Fibroblast of skin of left biceps (primary cell): Measurements from ENCODE around the gene CACNA1A.
"Not testable (repeated sequence)": the region's sequence is repeated elsewhere in the genome, so short reads cannot be mapped to it uniquely, and the experiment has no call there.

Experiments used
- DNase-seq, 2 experiments: peaks; one replicate each; pipeline ENCODE4 v3.0.0-alpha.2; 2013; ENCODE audit warnings: low read depth in 2 of 2

The CACNA1A gene

GRCh38 chr19:13506471-13506820 lies at the start of gene CACNA1A:
Gene CACNA1A, minus strand, starts transcription at chr19:13506479. Its CDS starts 255 bp downstream, at chr19:13506224.
- DNase-seq = no peak

DNA sequence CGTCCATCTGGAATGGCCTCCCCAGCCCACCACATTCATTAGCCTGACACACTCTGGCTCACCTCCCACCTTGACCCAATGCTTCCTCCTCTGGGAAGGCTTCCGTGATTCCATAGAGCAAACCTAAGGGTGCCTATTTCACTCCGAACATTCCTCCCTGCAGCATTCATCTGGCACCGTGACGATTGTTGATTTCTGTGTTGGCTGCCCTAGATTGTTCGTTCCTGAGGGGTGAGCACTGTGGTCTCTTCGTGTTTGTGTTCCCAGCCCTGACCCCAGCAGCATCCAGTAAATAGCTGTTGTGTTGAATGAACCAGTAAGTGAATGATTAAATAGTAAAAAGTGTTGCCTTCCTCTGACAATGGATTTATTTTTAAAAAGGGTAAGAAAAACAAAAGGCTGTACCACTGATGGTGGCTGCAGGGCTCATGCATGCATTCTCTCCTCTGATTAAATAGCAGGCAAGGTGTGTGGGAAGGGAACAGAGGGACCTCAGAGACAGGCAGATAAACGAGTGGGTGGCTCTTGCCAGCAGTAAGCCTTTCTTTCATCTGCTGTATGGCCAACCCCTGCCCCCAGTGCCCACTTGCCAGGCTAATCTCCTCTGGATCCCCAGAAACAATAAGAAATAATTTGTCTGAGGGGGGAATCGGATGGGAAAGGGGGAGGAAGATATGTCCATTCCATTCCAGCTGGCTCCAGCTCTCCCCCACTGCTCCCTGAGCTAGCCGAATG lies 48.4 kb upstream of the CACNA1A start:
- DNase-seq = no peak

DNA sequence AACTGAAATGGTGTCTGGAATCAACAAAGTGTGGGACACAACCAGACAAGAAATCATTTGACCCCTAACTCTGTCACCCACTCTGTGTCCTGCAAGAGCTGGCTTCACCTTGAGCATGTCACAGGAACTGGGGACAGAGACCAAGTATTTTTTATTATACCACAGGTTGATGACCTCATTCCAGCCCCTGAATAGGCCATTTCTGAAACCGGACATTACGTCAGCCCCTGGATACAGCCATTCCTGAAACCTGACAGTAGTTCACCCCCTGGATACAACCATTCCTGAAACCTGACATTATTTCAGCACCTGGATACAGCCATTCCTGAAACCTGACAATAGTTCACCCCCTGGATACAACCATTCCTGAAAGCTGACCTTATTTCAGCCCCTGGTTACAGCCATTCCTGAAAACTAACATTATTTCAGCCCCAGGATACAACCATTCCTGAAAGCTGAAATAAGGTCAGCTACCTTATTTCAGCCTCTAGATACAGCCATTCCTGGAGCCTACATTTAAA lies 47.7 kb upstream of the CACNA1A start:
- DNase-seq = no peak

GRCh38 chr19:13548131-13548530 lies 41.9 kb upstream of the CACNA1A start:
- no peak for DNase-seq

- no peak for DNase-seq
These were observed 40.8 kb upstream of the CACNA1A start for GRCh38 chr19:13547102-13547501.

GRCh38 chr19:13544423-13544822 lies 38.1 kb upstream of the CACNA1A start:
- no peak for DNase-seq

DNA sequence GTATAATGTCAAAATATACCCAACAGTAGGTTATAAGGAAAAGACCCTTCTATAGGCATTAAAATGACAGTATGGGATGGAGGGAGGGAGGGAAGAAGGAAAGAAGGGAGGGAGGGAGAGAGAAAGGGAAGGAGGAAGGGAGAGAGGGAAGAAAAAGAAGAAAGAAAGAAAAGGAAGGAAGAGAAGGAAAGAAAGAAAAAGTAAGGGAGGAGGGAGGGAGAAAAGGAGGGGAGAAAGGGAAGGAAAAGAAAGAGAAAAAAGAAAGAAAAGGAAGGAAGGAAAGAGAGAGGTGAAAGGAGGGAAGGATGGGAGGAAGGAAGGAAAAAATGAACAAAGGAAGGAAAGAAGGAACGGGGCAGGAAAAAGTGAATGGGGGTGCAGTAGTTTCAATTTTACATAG lies 35.3 kb upstream of the CACNA1A start:
- DNase-seq = no peak

GRCh38 chr19:13539332-13539731 lies 33.1 kb upstream of the CACNA1A start:
- no peak for DNase-seq

- DNase-seq = no peak
These were observed 32.4 kb upstream of the CACNA1A start for GRCh38 chr19:13538601-13539253.

- DNase-seq = no peak
These were observed 31.2 kb upstream of the CACNA1A start for GRCh38 chr19:13537454-13537853.

GRCh38 chr19:13530720-13531119 lies 24.4 kb upstream of the CACNA1A start:
- DNase-seq = no peak

DNA sequence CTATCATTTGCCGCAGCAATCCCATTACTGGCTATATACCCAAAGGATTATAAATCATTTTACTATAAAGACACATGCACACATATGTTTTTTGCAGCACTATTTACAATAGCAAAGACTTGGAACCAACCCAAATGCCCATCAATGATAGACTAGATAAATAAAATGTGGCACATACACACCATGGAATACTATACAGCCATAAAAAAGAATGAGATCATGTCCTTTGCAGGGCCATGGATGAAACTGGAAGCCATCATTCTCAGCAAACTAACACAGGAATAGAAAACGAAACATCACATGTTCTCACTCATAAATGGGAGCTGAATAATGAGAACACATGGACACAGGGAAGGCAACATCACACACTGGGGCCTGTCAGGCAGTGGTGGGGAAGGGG lies 23.4 kb upstream of the CACNA1A start:
- DNase-seq = not testable (repeated sequence)

- DNase-seq = no peak
These were observed 20.3 kb upstream of the CACNA1A start for GRCh38 chr19:13526552-13526951.

GRCh38 chr19:13521066-13521465 lies 14.8 kb upstream of the CACNA1A start:
- no peak for DNase-seq

- no peak for DNase-seq
These were observed 5.7 kb upstream of the CACNA1A start for GRCh38 chr19:13511947-13512346.

DNA sequence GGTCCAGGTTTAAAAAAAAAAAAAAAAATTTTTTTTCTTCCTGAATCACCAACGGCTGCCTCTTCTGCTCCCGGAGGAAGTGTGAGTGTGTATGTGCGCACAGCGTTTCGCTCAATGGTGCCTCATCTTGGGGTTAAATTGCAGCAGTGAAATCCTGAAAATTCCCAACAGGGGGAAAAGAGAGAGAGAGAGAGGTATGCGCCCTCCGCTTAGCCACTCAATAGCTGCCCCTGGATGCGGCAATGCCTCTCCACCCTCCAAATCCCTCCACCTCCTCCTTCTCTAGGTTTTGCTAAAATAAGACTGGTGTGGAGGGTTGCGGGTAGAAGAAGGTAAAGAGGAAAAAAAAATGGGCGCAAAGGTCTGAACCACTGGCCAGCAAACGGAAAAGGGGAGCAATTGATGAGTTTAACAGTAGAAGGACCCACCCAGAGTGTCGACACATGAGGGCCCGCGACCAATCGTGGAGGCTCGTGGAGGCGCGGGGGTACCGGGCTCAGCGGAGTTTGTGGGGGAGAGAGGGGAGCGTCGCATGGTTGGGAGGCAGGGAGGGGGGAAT lies 853 bp upstream of the CACNA1A start:
- DNase-seq = peak in 1 of 2 experiments; percentile 7

GRCh38 chr19:13505761-13506470 lies 363 bp downstream of the CACNA1A start:
- no peak for DNase-seq

- no peak for DNase-seq
These were observed 1.0 kb downstream of the CACNA1A start for GRCh38 chr19:13505164-13505695.

DNA sequence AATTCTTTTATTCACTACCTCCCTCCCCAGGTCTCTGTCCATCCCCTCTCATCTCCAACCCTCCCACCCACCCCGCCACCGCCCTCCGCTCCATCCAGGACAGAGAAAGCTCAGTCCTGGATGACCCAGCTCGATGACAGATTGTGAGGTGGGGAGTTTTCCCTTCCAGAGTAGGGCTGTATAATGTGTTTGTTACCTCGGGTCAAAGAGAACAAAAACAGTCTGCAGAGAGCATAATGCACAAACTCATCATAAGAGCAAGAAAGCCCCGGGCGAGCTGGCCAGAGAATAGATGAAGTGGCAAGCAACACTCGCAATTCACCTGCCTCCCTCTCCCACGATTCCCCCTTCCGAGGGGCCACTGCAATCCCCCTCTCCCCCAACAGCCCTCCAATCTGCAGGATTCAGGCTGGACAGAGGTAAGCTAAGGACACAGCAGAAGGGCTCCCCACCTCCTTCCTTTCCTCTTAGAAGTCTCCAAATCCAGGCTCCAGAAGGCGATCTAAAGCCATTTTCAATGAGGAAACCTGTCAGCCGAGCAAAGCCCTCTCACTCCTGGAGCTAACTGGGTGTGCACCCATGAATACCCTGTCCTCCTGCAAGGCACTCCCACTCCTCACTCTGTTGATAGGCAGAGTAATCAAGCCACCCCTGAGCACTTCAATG lies 2.6 kb downstream of the CACNA1A start:
- DNase-seq = no peak

GRCh38 chr19:13502231-13502630 lies 4.0 kb downstream of the CACNA1A start:
- no peak for DNase-seq

GRCh38 chr19:13499692-13500091 lies 6.6 kb downstream of the CACNA1A start:
- no peak for DNase-seq
